AG09319 (cell line): ENCODE data around the gene MCM10.
"Not testable (repeated sequence)": the region's sequence is repeated elsewhere in the genome, so short reads cannot be mapped to it uniquely, and the experiment has no call there.

Experiments used
- DNase-seq: peaks from one replicate; pipeline ENCODE4 v3.0.0-alpha.2; 2010; ENCODE audit warnings: low read depth; ENCODE audit errors: extremely low read depth
- TF ChIP-seq, protein P1 (sequence below): IDR thresholded peaks from 2 replicates; pipeline ENCODE4 v1.5.1; 2011; ENCODE audit warnings: low read depth, mild to moderate bottlenecking, inconsistent platforms, low read length, moderate library complexity

Gene MCM10

DNA sequence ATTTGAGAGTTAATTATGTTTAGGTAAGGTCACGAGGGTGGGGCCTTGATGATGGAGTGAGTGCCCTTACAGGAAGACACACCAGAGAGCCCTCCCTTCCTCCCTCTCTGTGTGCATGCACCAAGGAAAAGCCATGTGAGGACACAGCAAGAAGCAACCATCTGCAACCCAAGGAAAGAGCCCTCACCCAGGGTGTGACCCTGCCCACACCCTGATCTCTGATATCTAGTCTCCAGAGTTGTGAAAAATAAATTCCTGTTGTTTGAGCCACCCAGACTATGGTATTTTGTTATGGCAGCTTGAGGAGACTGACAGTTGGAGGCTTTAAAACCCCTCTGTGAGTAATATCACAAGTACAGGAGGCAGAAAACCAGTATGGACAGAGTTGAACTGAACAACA lies 15.0 kb upstream of the MCM10 start:
- TF ChIP-seq, protein P1, sequence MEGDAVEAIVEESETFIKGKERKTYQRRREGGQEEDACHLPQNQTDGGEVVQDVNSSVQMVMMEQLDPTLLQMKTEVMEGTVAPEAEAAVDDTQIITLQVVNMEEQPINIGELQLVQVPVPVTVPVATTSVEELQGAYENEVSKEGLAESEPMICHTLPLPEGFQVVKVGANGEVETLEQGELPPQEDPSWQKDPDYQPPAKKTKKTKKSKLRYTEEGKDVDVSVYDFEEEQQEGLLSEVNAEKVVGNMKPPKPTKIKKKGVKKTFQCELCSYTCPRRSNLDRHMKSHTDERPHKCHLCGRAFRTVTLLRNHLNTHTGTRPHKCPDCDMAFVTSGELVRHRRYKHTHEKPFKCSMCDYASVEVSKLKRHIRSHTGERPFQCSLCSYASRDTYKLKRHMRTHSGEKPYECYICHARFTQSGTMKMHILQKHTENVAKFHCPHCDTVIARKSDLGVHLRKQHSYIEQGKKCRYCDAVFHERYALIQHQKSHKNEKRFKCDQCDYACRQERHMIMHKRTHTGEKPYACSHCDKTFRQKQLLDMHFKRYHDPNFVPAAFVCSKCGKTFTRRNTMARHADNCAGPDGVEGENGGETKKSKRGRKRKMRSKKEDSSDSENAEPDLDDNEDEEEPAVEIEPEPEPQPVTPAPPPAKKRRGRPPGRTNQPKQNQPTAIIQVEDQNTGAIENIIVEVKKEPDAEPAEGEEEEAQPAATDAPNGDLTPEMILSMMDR, result no peak
- no peak for DNase-seq

DNA sequence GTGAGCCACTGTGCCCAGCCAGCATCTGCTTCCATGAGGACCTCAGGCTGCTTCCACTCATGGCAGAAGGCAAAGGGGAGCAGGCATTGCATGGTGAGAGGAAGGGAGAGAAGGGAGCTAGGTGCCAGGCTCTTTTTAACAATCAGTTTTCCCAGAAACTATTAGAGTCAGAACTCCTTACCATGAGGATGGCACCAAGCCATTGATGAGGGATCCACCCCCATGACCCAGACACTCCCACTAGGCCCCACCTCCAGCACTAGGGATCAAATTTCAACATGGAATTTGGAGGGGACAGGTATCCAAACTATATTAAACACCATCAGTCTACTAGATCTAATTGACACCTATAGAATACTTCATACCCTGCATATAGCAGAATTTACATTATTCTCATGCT lies 14.2 kb upstream of the MCM10 start:
- DNase-seq, result no peak

DNA sequence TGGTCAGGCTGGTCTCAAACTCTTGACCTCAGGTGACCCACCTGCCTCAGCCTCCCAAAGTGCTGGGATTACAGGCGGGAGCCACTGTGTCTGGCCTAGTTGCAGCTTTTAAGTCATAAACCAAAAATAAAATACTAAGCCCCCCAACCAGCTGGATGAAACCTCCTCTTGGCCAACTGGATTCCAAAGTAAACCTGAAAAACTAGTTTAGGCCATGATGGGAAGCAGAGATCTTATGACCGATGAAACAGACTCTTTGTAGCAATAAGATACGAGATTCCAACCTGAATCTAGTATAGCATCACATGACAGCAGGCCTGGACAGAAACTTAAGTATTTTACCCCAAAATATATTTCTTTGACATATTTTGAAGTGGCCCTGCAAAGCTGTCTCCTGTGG lies 9.1 kb upstream of the MCM10 start:
- TF ChIP-seq, protein P1, result no peak
- no peak for DNase-seq

More for the DNA sequence above, 14.2 kb upstream of the MCM10 start:
- TF ChIP-seq, protein P1, result no peak

DNA sequence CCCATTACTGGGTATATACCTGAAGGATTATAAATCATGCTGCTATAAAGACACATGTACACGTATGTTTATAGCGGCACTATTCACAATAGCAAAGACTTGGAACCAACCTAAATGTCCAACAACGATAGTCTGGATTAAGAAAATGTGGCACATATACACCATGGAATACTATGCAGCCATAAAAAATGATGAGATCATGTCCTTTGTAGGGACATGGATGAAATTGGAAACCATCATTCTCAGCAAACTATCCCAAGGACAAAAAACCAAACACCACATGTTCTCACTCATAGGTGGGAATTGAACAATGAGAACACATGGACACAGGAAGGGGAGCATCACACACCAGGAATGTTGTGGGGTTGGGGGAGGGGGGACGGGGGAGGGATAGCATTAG lies 5.5 kb upstream of the MCM10 start:
- not testable (repeated sequence) for DNase-seq

DNA sequence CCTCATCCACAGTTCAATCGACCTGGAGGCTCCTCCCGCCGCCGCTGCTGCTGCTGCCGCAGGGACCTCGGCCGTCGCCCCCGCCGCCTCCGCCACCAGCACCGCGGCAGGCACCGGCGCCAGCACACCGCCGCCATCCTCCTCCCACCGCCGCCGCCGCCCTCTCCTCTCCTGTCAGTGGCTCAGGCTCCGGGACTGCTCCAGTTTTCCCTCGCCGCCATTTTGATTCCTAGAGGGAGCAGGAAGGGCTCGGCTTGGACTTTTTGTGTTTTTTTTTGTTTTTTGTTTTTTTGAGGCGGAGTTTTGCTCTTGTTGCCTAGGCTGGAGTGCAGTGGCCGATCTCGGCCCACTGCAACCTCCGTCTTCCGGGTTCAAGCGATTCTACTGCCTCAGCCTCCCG lies 3.0 kb upstream of the MCM10 start:
- TF ChIP-seq, protein P1, result no peak

DNA sequence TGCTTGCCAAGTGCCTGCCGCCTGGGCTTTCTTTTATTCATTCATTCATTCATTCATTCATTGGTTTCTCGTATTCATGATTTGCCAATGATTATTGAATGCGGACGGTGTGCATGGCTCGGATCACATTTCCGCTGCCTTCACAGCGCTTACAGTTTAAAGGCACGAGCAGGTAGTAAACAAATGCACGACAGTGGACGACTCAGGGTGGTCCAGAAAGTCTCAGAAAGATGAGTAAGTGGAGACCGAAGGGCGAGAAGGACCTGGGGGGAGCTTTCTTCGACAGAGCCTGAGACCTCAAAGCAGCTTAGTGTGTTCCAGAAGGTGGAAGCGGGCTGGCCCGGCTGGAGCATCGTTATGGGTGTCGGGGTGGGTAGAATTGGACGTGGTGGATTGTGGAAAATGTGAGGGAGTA lies 506 bp downstream of the MCM10 start:
- DNase-seq, result no peak
- TF ChIP-seq, protein P1, result no peak

More for the DNA sequence above, 3.0 kb upstream of the MCM10 start:
- no peak for DNase-seq

DNA sequence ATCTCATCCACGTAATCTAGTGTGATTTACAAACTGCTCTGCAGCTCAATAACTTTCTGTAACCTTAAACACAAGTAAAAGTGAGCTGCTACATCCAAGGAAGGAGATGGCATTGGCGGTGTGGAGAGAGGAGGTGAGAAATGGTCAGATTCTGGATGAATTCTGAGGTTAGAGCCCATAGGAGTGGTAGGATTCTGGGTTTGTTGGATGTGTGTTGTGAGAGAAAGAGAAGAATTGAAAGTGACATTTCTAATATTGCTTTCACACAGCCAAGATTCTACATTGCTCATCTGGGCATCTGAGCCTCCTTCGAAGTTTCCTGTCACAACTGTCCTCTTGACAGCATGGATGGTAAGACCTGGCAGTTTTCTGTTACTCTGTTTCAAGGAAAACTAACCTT lies 2.5 kb downstream of the MCM10 start:
- TF ChIP-seq, protein P1, result no peak
- DNase-seq, result no peak

DNA sequence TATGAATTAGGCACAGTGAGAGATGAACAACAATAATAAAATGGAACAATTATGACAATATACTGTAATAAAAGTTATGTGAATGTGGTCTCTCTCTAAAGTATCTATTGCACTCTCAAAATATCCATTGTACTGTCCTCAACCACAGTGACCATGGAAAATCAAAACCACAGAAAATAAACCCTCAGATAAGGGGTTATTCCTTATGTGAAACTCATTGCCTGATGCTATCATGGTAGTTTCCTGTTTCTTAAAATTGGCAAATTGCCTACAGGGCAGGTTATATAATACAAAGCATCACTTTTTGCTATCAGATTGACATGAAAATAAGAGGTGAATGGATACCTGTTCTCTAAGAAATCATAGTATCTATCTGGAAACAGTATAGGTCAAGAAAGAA lies 3.8 kb downstream of the MCM10 start:
- DNase-seq, result no peak
- TF ChIP-seq, protein P1, result no peak
